CD4-positive, CD25-positive, alpha-beta regulatory T cell (primary cell): ENCODE results near the gene SOS2. TPM values are rescaled to one million over a fixed set of nuclear protein-coding genes. Genes with fewer than 3 reads are reported as not detected.

Experiments
- ATAC-seq, 2 donors: fragments of 150-1000 bp; cut with Tn5 transposase; one replicate each; pipeline ENCODE4 v1.10.0; 2021; ENCODE audit warnings: low read depth in 2 of 2, moderate number of reproducible peaks in 2 of 2, moderate library complexity in 1 of 2
- DNase-seq, 3 donors: peaks; one replicate each; pipeline versions ENCODE4 v3.0.0 to v3.0.0-alpha.2; 2012 to 2022; ENCODE audit warnings: mixed read lengths in 1 of 3
- H3K27ac ChIP-seq: one replicate; pipeline ENCODE4 v1.7.0; 2013; ENCODE audit warnings: mild to moderate bottlenecking, low read length; ENCODE audit not compliant: insufficient read depth, poor library complexity, severe bottlenecking
- H3K27me3 ChIP-seq: one replicate; pipeline ENCODE4 v1.7.0; 2013; ENCODE audit warnings: low read length; ENCODE audit not compliant: control insufficient read depth, insufficient read depth
- H3K36me3 ChIP-seq: one replicate; pipeline ENCODE4 v1.7.0; 2013; ENCODE audit warnings: mild to moderate bottlenecking, low read length, moderate library complexity; ENCODE audit not compliant: control insufficient read depth, insufficient read depth
- H3K4me1 ChIP-seq: 2 replicates; pipeline ENCODE4 v1.7.0; 2013; ENCODE audit warnings: mild to moderate bottlenecking, low read length; ENCODE audit not compliant: insufficient read depth, control insufficient read depth, poor library complexity, severe bottlenecking
- H3K4me3 ChIP-seq: one replicate; pipeline ENCODE4 v1.7.0; 2013; ENCODE audit warnings: low read depth, mild to moderate bottlenecking, low read length, moderate library complexity
- H3K9me3 ChIP-seq, 2 experiments: 1 replicate in 1 of 2; 2 replicates in 1 of 2; pipeline ENCODE4 v1.7.0; 2013; ENCODE audit warnings: low read length in 2 of 2, mild to moderate bottlenecking in 1 of 2, moderate library complexity in 1 of 2; ENCODE audit not compliant: control insufficient read depth in 2 of 2
- H3K27ac Mint-ChIP-seq, 3 donors: one replicate each; pipeline ENCODE4 v1.8.0; 2020 to 2022; ENCODE audit warnings: mild to moderate bottlenecking in 3 of 3, mixed read lengths in 3 of 3, moderate library complexity in 2 of 3
- H3K27me3 Mint-ChIP-seq: one replicate; pipeline ENCODE4 v1.8.0; 2022; ENCODE audit warnings: mild to moderate bottlenecking, mixed read lengths
- H3K36me3 Mint-ChIP-seq: one replicate; pipeline ENCODE4 v1.8.0; 2020; ENCODE audit warnings: mixed read lengths
- H3K4me1 Mint-ChIP-seq, 4 donors: one replicate each; pipeline ENCODE4 v1.8.0; 2020 to 2022; ENCODE audit warnings: mixed read lengths in 4 of 4, mild to moderate bottlenecking in 1 of 4
- H3K4me3 Mint-ChIP-seq, 4 donors: one replicate each; pipeline ENCODE4 v1.8.0; 2020 to 2022; ENCODE audit warnings: mild to moderate bottlenecking in 4 of 4, mixed read lengths in 4 of 4, moderate library complexity in 3 of 4
- H3K9me3 Mint-ChIP-seq, 7 donors: one replicate each; pipeline ENCODE4 v1.8.0; 2020 to 2022; ENCODE audit warnings: mixed read lengths in 7 of 7, mild to moderate bottlenecking in 3 of 7, moderate library complexity in 2 of 7
- polyA plus RNA-seq, 4 donors: library from polyadenylated mRNA; unstranded; fragments of 300-500 nt; fragmentation: Illumina TruSeq; gene quantifications; one replicate each; pipeline ENCODE4 v1.2.3, GENCODE V29; 2021
- total RNA-seq: library from RNA; stranded (reverse); gene quantifications from one replicate; pipeline ENCODE4 v1.2.3, GENCODE V29; 2022

SOS2 gene
- total and polyA plus RNA-seq, 5 donors from 2014 or later: 3.6 to 13.2 (median 5.2) TPM

DNA sequence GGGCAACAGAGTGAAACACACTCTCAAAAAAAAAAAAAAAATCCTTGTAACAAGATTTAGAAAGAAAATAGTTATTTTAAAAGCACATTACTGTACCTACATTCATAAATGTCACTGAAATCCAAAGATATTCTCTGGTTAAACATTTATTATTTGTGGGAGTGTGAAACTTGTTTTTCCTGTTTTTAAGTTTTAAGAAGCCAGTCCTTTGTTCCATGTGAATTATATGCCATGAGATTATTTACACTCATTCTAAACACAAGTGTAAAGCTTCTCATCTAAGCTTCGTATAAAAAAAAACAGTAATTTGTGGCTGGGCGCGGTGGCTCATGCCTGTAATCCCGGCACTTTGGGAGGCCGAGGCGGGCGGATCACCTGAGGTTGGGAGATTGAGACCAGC is 130.0 kb downstream of the SOS2 start:
- H3K36me3 Mint-ChIP-seq: peaks cover 4% of the 10 kb centered on the region
- H3K27me3 Mint-ChIP-seq: peaks cover 9% of the 10 kb centered on the region
- no peak overlapping the region for H3K4me3 Mint-ChIP-seq
- Histone ChIP-seq H3K27me3 (no peaks in the 10 kb centered on the region), H3K27ac (no peak overlapping the region), H3K4me3 (no peak overlapping the region), H3K36me3 (no peaks in the 10 kb centered on the region), H3K9me3 (no peaks in the 10 kb centered on the region), H3K4me1 (peaks cover 16% of the 10 kb centered on the region)
- H3K9me3 Mint-ChIP-seq: peaks cover 0 to 2% (median 0%) of the 10 kb centered on the region in 7 donors
- DNase-seq: no peak
- ATAC-seq: no peak
- H3K27ac Mint-ChIP-seq: no peak overlapping the region
- H3K4me1 Mint-ChIP-seq: peaks cover 15 to 63% (median 38%) of the 10 kb centered on the region in 4 donors

DNA sequence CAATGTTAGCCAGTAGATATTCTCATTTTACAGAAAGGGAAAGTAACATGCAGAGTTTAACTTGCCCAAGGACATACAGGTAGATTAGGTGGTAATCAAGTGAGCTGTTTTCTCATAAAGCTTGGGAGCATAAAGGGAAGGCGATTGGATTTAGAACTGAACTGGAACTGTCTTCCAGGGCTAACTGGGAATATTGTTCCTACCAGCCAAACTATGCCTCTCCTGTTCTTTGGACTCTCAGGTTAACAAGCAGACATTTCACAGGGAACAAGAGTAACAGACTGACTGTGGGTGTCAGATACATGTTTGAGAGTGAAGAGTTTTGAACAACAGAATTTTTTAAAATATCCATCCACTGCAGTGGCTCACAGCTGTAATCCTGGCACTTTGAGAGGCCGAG is 130.6 kb downstream of the SOS2 start:
- Histone ChIP-seq H3K27me3 (no peaks in the 10 kb centered on the region), H3K4me3 (no peak overlapping the region), H3K4me1 (peaks cover 22% of the 10 kb centered on the region), H3K27ac (no peak overlapping the region), H3K36me3 (no peaks in the 10 kb centered on the region), H3K9me3 (no peaks in the 10 kb centered on the region)
- Mint-ChIP-seq H3K36me3 (peaks cover 5% of the 10 kb centered on the region), H3K9me3 (peaks cover 0 to 2% (median 0%) of the 10 kb centered on the region in 7 donors), H3K4me3 (no peak overlapping the region), H3K27ac (peak overlapping the region in 2 of 3 donors; percentile 7 to 74), H3K4me1 (peaks cover 20 to 69% (median 43%) of the 10 kb centered on the region in 4 donors), H3K27me3 (peaks cover 10% of the 10 kb centered on the region)
- DNase-seq: no peak
- no peak for ATAC-seq

DNA sequence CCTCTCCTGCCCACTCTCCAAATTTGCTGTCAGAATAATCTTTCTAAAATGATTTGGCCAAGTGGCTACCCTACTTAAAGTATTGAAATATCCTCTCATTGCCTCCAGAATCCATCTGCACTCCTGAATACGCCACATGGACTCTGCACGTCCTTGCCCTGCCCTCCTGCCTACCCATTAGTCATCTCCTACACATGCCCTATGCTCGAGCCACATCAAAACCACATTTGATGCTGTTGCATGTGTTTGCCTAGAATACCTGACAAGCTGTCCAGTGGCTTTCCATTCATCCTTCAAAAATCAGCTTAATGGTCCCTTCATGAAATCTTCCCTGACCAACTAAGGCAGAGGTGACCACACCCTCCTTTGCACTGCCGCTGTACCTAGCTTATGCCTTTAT is 132.0 kb downstream of the SOS2 start:
- Mint-ChIP-seq H3K9me3 (peaks cover 0 to 2% (median 0%) of the 10 kb centered on the region in 7 donors), H3K4me1 (peaks cover 16 to 74% (median 43%) of the 10 kb centered on the region in 4 donors), H3K27me3 (peaks cover 5% of the 10 kb centered on the region), H3K36me3 (peaks cover 7% of the 10 kb centered on the region), H3K4me3 (peak overlapping the region in 3 of 4 donors; percentile 12 to 71 (median 29)), H3K27ac (peak overlapping the region; percentile 40 to 83 (median 73))
- Histone ChIP-seq H3K27me3 (no peaks in the 10 kb centered on the region), H3K36me3 (no peaks in the 10 kb centered on the region), H3K27ac (no peak overlapping the region), H3K4me3 (no peak overlapping the region), H3K9me3 (no peaks in the 10 kb centered on the region), H3K4me1 (peaks cover 23% of the 10 kb centered on the region)
- DNase-seq (no peak), ATAC-seq (peak in 1 of 2 donors; percentile 29)

DNA sequence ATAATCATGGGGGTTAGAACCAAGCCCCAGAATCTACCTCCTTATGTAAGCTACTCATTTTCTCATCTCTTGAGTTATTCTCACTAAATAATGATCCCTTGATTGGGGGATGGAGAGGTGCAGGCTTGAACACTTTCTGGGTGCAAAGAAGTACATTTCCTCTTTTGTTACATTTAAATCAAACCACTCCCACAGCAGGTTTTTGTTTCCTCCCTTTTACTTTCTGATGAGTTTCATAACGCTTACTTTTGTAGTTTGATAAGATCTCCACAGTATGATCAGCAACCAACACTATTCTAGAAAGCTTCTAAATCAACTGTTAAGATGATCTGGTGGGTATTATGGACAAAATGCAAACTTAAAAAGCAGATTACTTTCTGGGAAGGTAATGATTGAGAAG is 135.5 kb downstream of the SOS2 start:
- H3K27ac ChIP-seq: peak overlapping the region; percentile 80

DNA sequence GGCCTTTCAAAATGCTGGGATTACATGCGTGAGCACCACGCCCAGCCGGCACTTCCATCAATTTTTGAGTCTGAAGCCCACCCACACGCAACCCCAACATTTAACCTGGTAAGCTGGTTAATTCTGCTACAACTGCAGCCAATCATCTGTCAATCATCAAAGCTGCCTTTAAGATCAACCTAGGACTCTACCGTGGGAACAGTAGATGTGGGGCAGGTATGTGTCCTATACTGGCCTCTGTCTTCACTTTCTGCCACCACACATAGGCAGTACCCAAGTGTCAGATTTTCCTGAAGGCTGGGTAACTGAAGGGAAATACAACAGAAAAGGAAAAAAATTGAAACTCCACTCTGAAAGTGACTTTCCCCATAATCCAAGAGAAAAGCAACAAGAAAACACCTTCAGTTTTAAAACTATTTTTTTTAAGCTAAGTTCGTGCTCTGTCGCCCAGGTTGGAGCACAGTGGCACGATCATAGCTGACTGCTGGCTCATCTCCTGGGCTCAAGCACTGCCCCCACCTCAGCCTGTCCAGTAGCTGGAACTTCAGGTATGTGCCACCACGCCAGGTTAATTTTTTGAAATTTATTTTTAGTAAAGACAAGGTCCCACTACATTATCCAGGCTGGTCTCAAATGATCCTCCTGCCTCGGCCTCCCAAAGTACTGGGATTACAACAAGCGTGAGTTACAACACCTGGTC is 137.2 kb downstream of the SOS2 start:
- DNase-seq: no peak
- Mint-ChIP-seq H3K27ac (peak overlapping the region in 2 of 3 donors; percentile 29 to 36), H3K4me1 (peaks cover 19 to 79% (median 37%) of the 10 kb centered on the region in 4 donors), H3K9me3 (peaks cover 0 to 2% (median 0%) of the 10 kb centered on the region in 7 donors), H3K27me3 (peaks cover 5% of the 10 kb centered on the region), H3K36me3 (peaks cover 23% of the 10 kb centered on the region), H3K4me3 (peak overlapping the region in 1 of 4 donors; percentile 29)
- H3K27ac ChIP-seq: no peak overlapping the region
- H3K36me3 ChIP-seq: no peaks in the 10 kb centered on the region
- H3K27me3 ChIP-seq: no peaks in the 10 kb centered on the region
- no peaks in the 10 kb centered on the region for H3K9me3 ChIP-seq
- no peak for ATAC-seq
- H3K4me3 ChIP-seq: no peak overlapping the region
- H3K4me1 ChIP-seq: peaks cover 23% of the 10 kb centered on the region

More for the DNA sequence above, 135.5 kb downstream of the SOS2 start:
- no peaks in the 10 kb centered on the region for H3K27me3 ChIP-seq
- peaks cover 23% of the 10 kb centered on the region for H3K4me1 ChIP-seq
- Mint-ChIP-seq H3K27me3 (peaks cover 5% of the 10 kb centered on the region), H3K9me3 (peaks cover 0 to 2% (median 0%) of the 10 kb centered on the region in 7 donors), H3K4me1 (peaks cover 22 to 85% (median 40%) of the 10 kb centered on the region in 4 donors), H3K4me3 (peak overlapping the region; percentile 29 to 76 (median 62)), H3K36me3 (peaks cover 18% of the 10 kb centered on the region), H3K27ac (peak overlapping the region; percentile 89 to 91 (median 90))
- peak overlapping the region; percentile 69 for H3K4me3 ChIP-seq
- DNase-seq (peak in 2 of 3 donors; percentile 71 to 83), ATAC-seq (peak; percentile 77 to 81)
- H3K9me3 ChIP-seq: no peaks in the 10 kb centered on the region
- H3K36me3 ChIP-seq: no peaks in the 10 kb centered on the region

DNA sequence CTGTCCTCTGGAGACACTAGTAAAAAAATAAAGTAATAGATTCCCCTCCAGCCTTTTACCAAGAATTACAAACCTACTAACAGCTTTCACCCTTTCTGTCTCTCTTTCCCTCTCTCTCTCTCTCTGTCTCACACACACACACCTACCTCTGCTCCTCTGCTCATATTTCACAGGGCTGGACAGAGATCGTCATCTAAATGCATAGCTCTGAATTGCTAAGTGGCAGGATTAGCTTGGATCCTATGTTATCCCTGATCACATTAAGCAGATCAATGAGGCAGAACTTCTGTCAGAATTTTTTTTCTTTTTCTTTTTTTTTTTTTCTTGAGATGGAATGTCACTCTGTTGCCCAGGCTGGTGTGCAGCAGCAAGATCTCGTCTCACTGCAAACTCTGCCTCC is 137.9 kb downstream of the SOS2 start:
- Mint-ChIP-seq H3K4me1 (peaks cover 17 to 80% (median 36%) of the 10 kb centered on the region in 4 donors), H3K9me3 (peaks cover 0 to 2% (median 0%) of the 10 kb centered on the region in 7 donors), H3K27ac (peak overlapping the region in 2 of 3 donors; percentile 72 to 73), H3K4me3 (no peak overlapping the region), H3K36me3 (peaks cover 23% of the 10 kb centered on the region), H3K27me3 (peaks cover 5% of the 10 kb centered on the region)
- ATAC-seq: no peak
- Histone ChIP-seq H3K9me3 (no peaks in the 10 kb centered on the region), H3K36me3 (no peaks in the 10 kb centered on the region), H3K4me1 (peaks cover 30% of the 10 kb centered on the region), H3K27ac (no peak overlapping the region), H3K4me3 (no peak overlapping the region), H3K27me3 (no peaks in the 10 kb centered on the region)
- no peak for DNase-seq

DNA sequence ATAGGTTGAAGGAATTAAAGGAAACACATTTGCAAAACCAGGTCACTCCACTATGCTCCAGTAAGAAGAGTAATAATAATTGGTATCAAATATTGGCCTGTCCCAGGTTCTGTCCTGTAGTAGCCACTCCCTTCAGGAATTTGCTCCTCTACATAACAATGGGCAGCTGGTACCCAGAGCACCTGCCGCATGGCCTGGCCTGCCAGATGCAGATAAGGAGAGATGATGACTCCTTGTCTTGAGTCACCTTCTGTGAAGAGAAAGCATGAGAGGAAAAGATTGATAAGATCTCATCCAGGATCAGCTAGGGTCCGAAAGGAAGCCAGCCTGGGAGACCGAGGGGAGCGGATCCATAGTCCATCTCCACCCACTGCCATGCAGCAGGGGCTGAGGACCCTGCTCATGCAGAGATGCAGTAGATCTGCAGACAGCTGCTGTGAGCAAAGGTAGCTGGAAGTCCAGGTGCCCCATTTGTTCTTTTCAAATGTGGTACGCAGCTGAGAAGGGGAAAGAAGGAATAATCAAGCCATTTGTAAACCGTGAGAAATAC is 139.3 kb downstream of the SOS2 start:
- Mint-ChIP-seq H3K27me3 (peaks cover 5% of the 10 kb centered on the region), H3K9me3 (peaks cover 0 to 2% (median 0%) of the 10 kb centered on the region in 7 donors), H3K27ac (peak overlapping the region; percentile 16 to 73 (median 21)), H3K4me3 (no peak overlapping the region), H3K4me1 (peaks cover 27 to 84% (median 40%) of the 10 kb centered on the region in 4 donors), H3K36me3 (peaks cover 23% of the 10 kb centered on the region)
- Histone ChIP-seq H3K9me3 (no peaks in the 10 kb centered on the region), H3K27ac (no peak overlapping the region), H3K4me3 (no peak overlapping the region), H3K4me1 (peaks cover 44% of the 10 kb centered on the region), H3K36me3 (no peaks in the 10 kb centered on the region), H3K27me3 (no peaks in the 10 kb centered on the region)
- no peak for DNase-seq
- no peak for ATAC-seq
